ENCODE measurements around the gene TRA2A.
A peak's percentile ranks its signal among the peaks of the same experiment; 100 is the strongest.

TRA2A gene

GRCh38 chr7:23469150-23469960, 62.4 kb downstream of the TRA2A start:
- DNase-seq = no peak

- no peak for DNase-seq
Measured at GRCh38 chr7:23468526-23469149, 63.1 kb downstream of the TRA2A start.

GRCh38 chr7:23467806-23468525, 63.8 kb downstream of the TRA2A start:
- peak in 1 of 2 experiments; percentile 54 for DNase-seq

GRCh38 chr7:23467291-23467805, 64.4 kb downstream of the TRA2A start:
- no peak for DNase-seq

GRCh38 chr7:23462846-23463245, 68.9 kb downstream of the TRA2A start:
- DNase-seq = peak in 1 of 2 experiments; percentile 23

GRCh38 chr7:23458044-23458443, 73.7 kb downstream of the TRA2A start:
- no peak for DNase-seq

- DNase-seq = no peak
Measured at GRCh38 chr7:23456093-23456492, 75.7 kb downstream of the TRA2A start.

GRCh38 chr7:23454881-23455526, 76.8 kb downstream of the TRA2A start:
- no peak for DNase-seq

All from SW 1271 (cell line).